Measurements from ENCODE around the gene SEC14L5. TPM values are rescaled to one million over a fixed set of nuclear protein-coding genes. Genes with fewer than 3 reads are reported as not detected.

Gene SEC14L5
- total and polyA plus RNA-seq, 2 donors (not counting 3 experiments of a cell fraction or from before 2014, with no cell fraction given): not detected

GRCh38 chr16:4933433-4933832, 24.7 kb upstream of the SEC14L5 start:
- no TSS peak for BruUV-seq (replicated peaks)

More at GRCh38 chr16:4933433-4933832, 24.7 kb upstream of the SEC14L5 start:
- Histone ChIP-seq H3K4me2 (ENCODE audit: insufficient read depth, low read length) (no peak overlapping the region), H3K79me2 (ENCODE audit: control insufficient read depth, insufficient read depth, low read length) (no peaks in the 10 kb centered on the region), H3K9me3 (replicated peaks; ENCODE audit: control insufficient read depth, insufficient read depth, low read length) (no peaks in the 10 kb centered on the region), H3K9ac (replicated peaks; ENCODE audit: extremely low read depth, insufficient read depth, low read length) (no peak overlapping the region), H3K27ac (ENCODE audit: insufficient read depth, low read depth, low read length) (no peak overlapping the region), H4K20me1 (replicated peaks; ENCODE audit: control insufficient read depth, extremely low read depth, insufficient read depth, low read length) (no peaks in the 10 kb centered on the region), H3K9me1 (replicated peaks; ENCODE audit: control insufficient read depth, extremely low read depth, insufficient read depth, low read length) (no peaks in the 10 kb centered on the region), H3K4me3 (replicated peaks in 1 of 3; ENCODE audit: insufficient read depth in 1 of 3, low read depth in 1 of 3, low read length in 3 of 3) (no peak overlapping the region), H3K36me3 (ENCODE audit: control insufficient read depth in 2 of 2, extremely low read depth in 1 of 2, insufficient read depth in 2 of 2, low read length in 2 of 2) (no peaks in the 10 kb centered on the region), H3K4me1 (ENCODE audit: control insufficient read depth, extremely low read depth, insufficient read depth, low read length) (peaks cover 3% of the 10 kb centered on the region), H3K27me3 (ENCODE audit: control insufficient read depth in 2 of 2, insufficient read depth in 2 of 2, low read length in 2 of 2) (peaks cover 15 to 21% of the 10 kb centered on the region in 2 experiments), H2AFZ (ENCODE audit: low read depth, low read length) (no peak overlapping the region)
- intact Hi-C loops (cut with micrococcal nuclease) (no loop called here), dilution Hi-C loops (cut with MboI; ENCODE audit: extremely low pct_ligation_motif_present, low sequenced_read_pairs) (no loop called here)
- DNase-seq (ENCODE audit: low read depth, low spot score) (no peak), FAIRE-seq (no peak)
- POLR2A ChIA-PET: no interaction called here
- TF ChIP-seq GATA2 (IDR thresholded peaks at IDR 0.05; ENCODE audit: insufficient read depth, insufficient read length, low read depth, low read length) (no peak), POLR2AphosphoS5 (IDR thresholded peaks at IDR 0.05; ENCODE audit: insufficient read depth, low read depth, low read length) (no peak), MYC (IDR thresholded peaks at IDR 0.05; ENCODE audit: low read depth, low read length) (no peak), MAX (IDR thresholded peaks at IDR 0.05; ENCODE audit: insufficient read depth, insufficient read length) (no peak), EZH2 (IDR thresholded peaks at IDR 0.05; ENCODE audit: borderline replicate concordance, low read depth, low read length, severe bottlenecking) (no peak), CTCF (IDR thresholded peaks at IDR 0.05; ENCODE audit: extremely low read depth in 1 of 2, insufficient read depth in 1 of 2, low read depth in 1 of 2, low read length in 2 of 2) (no peak), POLR2A (IDR thresholded peaks at IDR 0.05; ENCODE audit: low read depth, low read length) (no peak), JUN (IDR thresholded peaks at IDR 0.05; ENCODE audit: borderline replicate concordance, insufficient read depth, insufficient read length, low read depth) (no peak), FOS (IDR thresholded peaks at IDR 0.05; ENCODE audit: borderline replicate concordance, insufficient read depth, low read length) (no peak)
- CTCF ChIA-PET: interaction anchor here (1.2 to 3.0 kb wide), 2 partner anchors 14 to 38 kb away, joined by 3 to 10 read pairs; no protein-coding TSS in a partner anchor

Measured in endothelial cell of umbilical vein (primary cell).